Astrocyte of the cerebellum (primary cell): ENCODE measurements around the gene TMEM131L.
A peak's percentile ranks its signal among the peaks of the same experiment; 100 is the strongest.

ENCODE experiments used
- DNase-seq: peaks from one replicate; pipeline ENCODE4 v3.0.0-alpha.2; 2011; ENCODE audit warnings: low read depth
- H3K4me3 ChIP-seq: 2 replicates; pipeline ENCODE4 v1.5.1; 2011; ENCODE audit warnings: mild to moderate bottlenecking, low read depth, low read length, moderate library complexity
- in situ Hi-C: cut with HindIII; loops from 2 replicates; pipeline ENCODE4 v1.10.0; 2017; ENCODE audit warnings: low sequenced_read_pairs
- TF ChIP-seq, protein P1 (sequence below): IDR thresholded peaks from 2 replicates; pipeline ENCODE4 v1.5.1; 2012; ENCODE audit warnings: low read length, low read depth, moderate library complexity, mild to moderate bottlenecking; ENCODE audit errors: missing control alignments

The TMEM131L gene

DNA sequence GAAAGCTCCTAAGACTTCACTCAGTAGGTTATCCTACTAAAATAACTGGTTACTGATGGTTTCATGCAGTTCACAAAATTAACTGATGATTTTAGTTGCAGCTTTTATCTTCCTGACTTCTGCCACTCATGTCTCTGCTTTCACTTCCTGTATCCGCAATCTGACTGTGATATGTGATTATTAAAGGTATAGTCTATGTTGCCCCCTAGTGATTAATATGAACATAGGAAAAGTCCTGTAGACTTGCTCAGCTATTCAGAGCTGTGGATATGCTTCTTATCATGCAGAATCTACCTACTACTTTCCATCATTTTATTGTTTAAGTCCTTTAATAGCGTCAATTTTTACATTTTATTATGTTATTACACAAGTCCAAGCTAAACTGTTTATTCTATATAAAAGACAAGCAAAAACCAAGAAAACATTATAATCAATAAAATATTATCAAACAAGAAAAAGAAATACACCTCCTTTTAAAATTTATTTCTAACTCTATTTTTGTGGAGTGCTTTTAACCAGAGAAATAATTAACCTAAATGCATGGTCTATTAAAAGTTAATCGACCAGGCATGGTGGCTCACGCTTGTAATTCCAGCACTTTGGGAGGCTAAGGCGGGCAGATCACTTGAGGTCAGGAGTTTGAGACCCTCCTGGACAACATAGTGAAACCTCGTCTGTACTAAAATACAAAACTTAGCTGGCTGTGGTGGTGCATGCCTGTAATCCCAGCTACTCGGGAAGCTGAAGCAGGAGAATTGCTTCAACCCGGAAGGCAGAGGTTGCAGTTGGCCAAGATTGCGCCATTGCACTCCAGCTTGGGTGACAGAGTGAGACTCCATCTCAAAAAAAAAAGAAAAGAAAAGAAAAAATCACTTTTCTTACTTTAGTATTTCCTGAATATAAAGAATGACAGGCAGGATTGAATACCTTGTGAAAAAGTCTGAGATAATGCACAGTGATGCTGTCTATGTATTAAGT is 177.5 kb downstream of the TMEM131L start:
- peak; percentile 31 for DNase-seq
- TF ChIP-seq, protein P1, sequence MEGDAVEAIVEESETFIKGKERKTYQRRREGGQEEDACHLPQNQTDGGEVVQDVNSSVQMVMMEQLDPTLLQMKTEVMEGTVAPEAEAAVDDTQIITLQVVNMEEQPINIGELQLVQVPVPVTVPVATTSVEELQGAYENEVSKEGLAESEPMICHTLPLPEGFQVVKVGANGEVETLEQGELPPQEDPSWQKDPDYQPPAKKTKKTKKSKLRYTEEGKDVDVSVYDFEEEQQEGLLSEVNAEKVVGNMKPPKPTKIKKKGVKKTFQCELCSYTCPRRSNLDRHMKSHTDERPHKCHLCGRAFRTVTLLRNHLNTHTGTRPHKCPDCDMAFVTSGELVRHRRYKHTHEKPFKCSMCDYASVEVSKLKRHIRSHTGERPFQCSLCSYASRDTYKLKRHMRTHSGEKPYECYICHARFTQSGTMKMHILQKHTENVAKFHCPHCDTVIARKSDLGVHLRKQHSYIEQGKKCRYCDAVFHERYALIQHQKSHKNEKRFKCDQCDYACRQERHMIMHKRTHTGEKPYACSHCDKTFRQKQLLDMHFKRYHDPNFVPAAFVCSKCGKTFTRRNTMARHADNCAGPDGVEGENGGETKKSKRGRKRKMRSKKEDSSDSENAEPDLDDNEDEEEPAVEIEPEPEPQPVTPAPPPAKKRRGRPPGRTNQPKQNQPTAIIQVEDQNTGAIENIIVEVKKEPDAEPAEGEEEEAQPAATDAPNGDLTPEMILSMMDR = peak; percentile 44
- in situ Hi-C loops = no loop called here
- no peak overlapping the region for H3K4me3 ChIP-seq

- in situ Hi-C loops = no loop called here
- TF ChIP-seq, protein P1 = peak; percentile 30
- no peak for DNase-seq
- H3K4me3 ChIP-seq = no peak overlapping the region
Measured at GRCh38 chr4:153645183-153645582, 179.0 kb downstream of the TMEM131L start.

GRCh38 chr4:153646261-153646660 is 180.1 kb downstream of the TMEM131L start:
- H3K4me3 ChIP-seq = no peak overlapping the region
- in situ Hi-C loops = no loop called here
- DNase-seq = no peak
- TF ChIP-seq, protein P1 = no peak

GRCh38 chr4:153646978-153647377 is 180.8 kb downstream of the TMEM131L start:
- TF ChIP-seq, protein P1 = no peak
- in situ Hi-C loops = no loop called here
- no peak for DNase-seq
- no peak overlapping the region for H3K4me3 ChIP-seq

- no peak overlapping the region for H3K4me3 ChIP-seq
- DNase-seq = no peak
- in situ Hi-C loops = no loop called here
- TF ChIP-seq, protein P1 = no peak
Measured at GRCh38 chr4:153647975-153648374, 181.8 kb downstream of the TMEM131L start.

GRCh38 chr4:153649572-153649991 is 183.4 kb downstream of the TMEM131L start:
- TF ChIP-seq, protein P1 = peak; percentile 13
- H3K4me3 ChIP-seq = no peak overlapping the region
- in situ Hi-C loops = no loop called here
- no peak for DNase-seq
